Small intestine (tissue), 7 donors: ENCODE measurements around the gene ACBD6. TPM values are rescaled to one million over a fixed set of nuclear protein-coding genes. Genes with fewer than 3 reads are reported as not detected.
A peak's percentile ranks its signal among the peaks of the same experiment; 100 is the strongest.
"Not testable (repeated sequence)": the region's sequence is repeated elsewhere in the genome, so short reads cannot be mapped to it uniquely, and the experiment has no call there.

Experiments used
- DNase-seq, 2 donors: peaks; one replicate each; pipeline versions ENCODE4 v3.0.0 to v3.0.0-alpha.2; 2013
- FAIRE-seq: peaks from 2 replicates; lab custom pipeline; 2012; peaks lifted over from hg19 to GRCh38; lab: Jason Lieb, UNC
- H3K27ac ChIP-seq, 3 donors: one replicate each; pipeline ENCODE4 v1.5.1; 2013; ENCODE audit warnings: low read length in 2 of 3, mild to moderate bottlenecking in 2 of 3, control low read depth in 1 of 3, inconsistent platforms in 1 of 3, low read depth in 1 of 3, moderate library complexity in 1 of 3
- H3K27me3 ChIP-seq, 3 donors: one replicate each; pipeline ENCODE4 v1.6.1; 2013; ENCODE audit warnings: low read length in 3 of 3, inconsistent platforms in 1 of 3; ENCODE audit not compliant: control insufficient read depth in 3 of 3, insufficient read depth in 3 of 3
- H3K36me3 ChIP-seq, 3 donors: one replicate each; pipeline ENCODE4 v1.6.1; 2013; ENCODE audit warnings: low read length in 3 of 3, inconsistent platforms in 1 of 3, low read depth in 1 of 3, mild to moderate bottlenecking in 1 of 3, moderate library complexity in 1 of 3; ENCODE audit not compliant: control insufficient read depth in 3 of 3, insufficient read depth in 2 of 3
- H3K4me1 ChIP-seq, 3 donors: one replicate each; pipeline ENCODE4 v1.6.1; 2013; ENCODE audit warnings: low read length in 2 of 3, inconsistent platforms in 1 of 3, low read depth in 1 of 3, mild to moderate bottlenecking in 1 of 3, moderate library complexity in 1 of 3; ENCODE audit not compliant: control insufficient read depth in 3 of 3, insufficient read depth in 2 of 3
- H3K4me3 ChIP-seq, 3 donors: one replicate each; pipeline ENCODE4 v1.5.1; 2013; ENCODE audit warnings: low read length in 3 of 3, control low read depth in 1 of 3, inconsistent platforms in 1 of 3, low read depth in 1 of 3, mild to moderate bottlenecking in 1 of 3, moderate library complexity in 1 of 3
- H3K9me3 ChIP-seq, 2 donors: one replicate each; pipeline ENCODE4 v1.6.1; 2013; ENCODE audit warnings: low read depth in 1 of 2, low read length in 1 of 2; ENCODE audit not compliant: control insufficient read depth in 2 of 2, insufficient read depth in 1 of 2
- WGBS, 3 donors: extraction: QIAGEN DNeasy Blood & Tissue Kit; methylation state at CpG; one replicate each; pipeline ENCODE4 v1.1.7; 2013; 5-methylcytosine and 5-hydroxymethylcytosine counted together
- polyA plus RNA-seq, 4 donors: library from polyadenylated mRNA; stranded (reverse) in 3 of 4; unstranded in 1 of 4; fragments of 200-250 nt in 3 of 4; fragments of 120-200 nt in 1 of 4; gene quantifications; one replicate each; pipeline versions ENCODE4 v1.2.1 to v1.2.3, GENCODE V29; 2013
- donor health status: healthy with polysubstance abuse.
- donor health status: control.
- donor health status: control.
- donor health status: Bipolar disorder and iron deficiency.
- donor health status: healthy.

The ACBD6 gene
- polyA plus RNA-seq, 4 donors, result 12.7 to 49.5 (median 20.7) TPM

GRCh38 chr1:180462102-180462501, 40.3 kb downstream of the ACBD6 start:
- Histone ChIP-seq H3K27me3 (no peaks in the 10 kb centered on the region), H3K9me3 (peaks cover 0 to 20% of the 10 kb centered on the region in 2 donors), H3K4me1 (peaks cover 0 to under 1% (median 0%) of the 10 kb centered on the region in 3 donors), H3K4me3 (no peak overlapping the region), H3K36me3 (peaks cover 0 to 5% (median 0%) of the 10 kb centered on the region in 3 donors), H3K27ac (no peak overlapping the region)
- DNase-seq (no peak), FAIRE-seq (no peak)
- WGBS, 3 donors, result 81 to 98% (median 86%) methylated on average over 3 of the region's 3 CpGs

GRCh38 chr1:180461682-180462081, 40.7 kb downstream of the ACBD6 start:
- 96 to 97% (median 96%) methylated on average over 4 of the region's 4 CpGs for WGBS, 3 donors
- H3K36me3 ChIP-seq, H3K4me1 ChIP-seq, DNase-seq, H3K27me3 ChIP-seq, FAIRE-seq, H3K4me3 ChIP-seq, H3K27ac ChIP-seq: not testable (repeated sequence)
- H3K9me3 ChIP-seq, result peaks cover 0 to 20% of the 10 kb centered on the region in 2 donors

DNA sequence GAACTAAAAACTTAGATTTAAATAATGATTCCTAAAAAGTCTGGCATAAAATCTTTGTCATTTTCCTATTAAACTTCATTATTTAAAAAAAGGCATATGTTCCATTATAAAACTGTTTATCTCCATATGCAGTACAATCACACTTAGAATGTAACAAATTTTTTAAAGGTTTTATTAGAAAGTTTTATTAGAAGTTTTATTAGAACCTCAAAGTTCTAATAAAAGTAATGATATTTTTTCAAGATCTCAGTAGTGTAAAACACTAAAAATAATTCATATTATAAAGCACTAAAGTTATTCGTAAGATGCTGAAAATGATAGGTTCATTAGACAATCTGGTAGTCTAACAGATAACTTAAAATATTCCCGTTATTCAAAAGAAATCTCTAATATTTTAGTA, 43.6 kb downstream of the ACBD6 start:
- H3K27ac ChIP-seq, result no peak overlapping the region
- H3K9me3 ChIP-seq, result peaks cover 0 to 16% of the 10 kb centered on the region in 2 donors
- FAIRE-seq (peak; percentile 74), DNase-seq (no peak)
- H3K4me1 ChIP-seq, result peaks cover 0 to 2% (median 0%) of the 10 kb centered on the region in 3 donors
- 75 to 93% (median 76%) methylated on average over 2 of the region's 2 CpGs for WGBS, 3 donors
- H3K4me3 ChIP-seq, result no peak overlapping the region
- H3K36me3 ChIP-seq, result peaks cover 0 to 5% (median 0%) of the 10 kb centered on the region in 3 donors
- no peaks in the 10 kb centered on the region for H3K27me3 ChIP-seq

DNA sequence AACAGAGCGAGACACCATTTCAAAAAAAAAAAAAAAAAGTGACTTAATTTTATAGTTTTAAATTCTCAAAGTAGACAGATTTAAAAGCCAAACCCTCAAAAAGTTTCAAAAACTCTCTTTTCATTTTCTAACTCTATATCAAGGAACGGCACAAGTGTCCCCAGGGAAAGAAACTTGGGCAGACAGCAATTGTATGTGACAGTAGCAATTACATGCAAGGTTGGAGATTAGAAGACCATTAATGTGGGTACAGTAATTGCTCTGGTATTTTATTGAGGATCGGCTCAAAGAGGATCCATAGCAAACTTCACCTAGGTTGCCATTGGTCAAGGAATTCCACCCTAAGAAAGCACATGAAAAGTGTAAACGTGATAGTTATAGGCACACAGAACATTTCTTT, 46.2 kb downstream of the ACBD6 start:
- H3K27me3 ChIP-seq, result no peaks in the 10 kb centered on the region
- H3K9me3 ChIP-seq, result no peaks in the 10 kb centered on the region
- no peak for FAIRE-seq
- no peak overlapping the region for H3K27ac ChIP-seq
- H3K4me1 ChIP-seq, result peaks cover 0 to 2% (median 0%) of the 10 kb centered on the region in 3 donors
- WGBS, 3 donors, result 73 to 85% (median 78%) methylated on average over 4 of the region's 4 CpGs
- no peak overlapping the region for H3K4me3 ChIP-seq
- DNase-seq, result peak in 1 of 2 donors; percentile 4
- H3K36me3 ChIP-seq, result peaks cover 0 to 5% (median 0%) of the 10 kb centered on the region in 3 donors

DNA sequence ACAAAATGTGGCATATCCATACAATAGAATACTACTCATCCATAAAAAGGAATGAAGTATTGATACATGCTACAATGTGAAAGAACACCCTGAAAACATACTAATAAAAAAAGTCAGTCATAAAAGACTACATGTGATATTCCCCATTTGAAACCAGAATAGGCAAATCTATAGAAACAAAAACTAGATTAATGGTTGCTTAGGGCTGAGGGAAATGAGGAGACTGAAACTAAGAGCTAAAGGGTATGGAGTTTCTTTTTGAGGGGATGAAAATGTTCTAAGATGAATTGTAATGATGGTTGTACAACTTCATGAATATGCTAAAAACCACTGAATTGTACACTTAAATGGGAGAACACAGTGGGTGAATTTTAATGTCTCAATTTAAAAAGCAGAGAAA, 50.9 kb downstream of the ACBD6 start:
- no peak for DNase-seq
- FAIRE-seq, result no peak
- H3K27me3 ChIP-seq, result no peaks in the 10 kb centered on the region
- H3K4me1 ChIP-seq, result no peaks in the 10 kb centered on the region
- no peak overlapping the region for H3K27ac ChIP-seq
- no peak overlapping the region for H3K4me3 ChIP-seq
- no peaks in the 10 kb centered on the region for H3K36me3 ChIP-seq
- H3K9me3 ChIP-seq, result no peaks in the 10 kb centered on the region

DNA sequence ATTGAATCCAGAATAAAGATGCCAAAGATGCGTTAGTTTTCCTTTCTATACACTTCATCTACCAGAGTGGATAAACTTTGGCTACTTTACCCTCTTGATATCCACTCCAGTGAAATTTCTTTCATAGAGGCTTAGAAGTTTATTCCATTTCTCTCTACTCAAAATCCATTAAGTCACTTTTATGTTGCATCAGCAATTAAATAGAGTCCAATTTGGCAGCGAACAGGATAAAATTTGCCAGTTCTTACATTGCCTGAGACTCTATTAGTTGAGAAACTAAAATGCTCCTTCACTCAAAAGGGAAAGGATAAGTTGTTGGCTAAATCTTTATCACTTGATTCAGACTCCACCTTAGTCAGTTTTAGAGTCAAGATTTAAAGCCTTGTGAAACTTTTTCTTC, 57.9 kb downstream of the ACBD6 start:
- Histone ChIP-seq H3K9me3 (peaks cover 0 to 2% of the 10 kb centered on the region in 2 donors), H3K27me3 (no peaks in the 10 kb centered on the region), H3K4me3 (no peak overlapping the region), H3K36me3 (no peaks in the 10 kb centered on the region), H3K27ac (no peak overlapping the region), H3K4me1 (no peaks in the 10 kb centered on the region)
- DNase-seq, result no peak
- no peak for FAIRE-seq
- 82 to 100% (median 91%) methylated on average over 2 of the region's 2 CpGs for WGBS, 3 donors

GRCh38 chr1:180440335-180440734, 62.0 kb downstream of the ACBD6 start:
- peaks cover 0 to 8% of the 10 kb centered on the region in 2 donors for H3K9me3 ChIP-seq
- no peak for DNase-seq
- no peak for FAIRE-seq
- no peak overlapping the region for H3K27ac ChIP-seq
- peaks cover 0 to 5% (median 0%) of the 10 kb centered on the region in 3 donors for H3K36me3 ChIP-seq
- H3K4me1 ChIP-seq, result no peaks in the 10 kb centered on the region
- no peak overlapping the region for H3K4me3 ChIP-seq
- 93 to 100% (median 95%) methylated on average over 1 of the region's 1 CpG for WGBS, 3 donors
- H3K27me3 ChIP-seq, result no peaks in the 10 kb centered on the region

DNA sequence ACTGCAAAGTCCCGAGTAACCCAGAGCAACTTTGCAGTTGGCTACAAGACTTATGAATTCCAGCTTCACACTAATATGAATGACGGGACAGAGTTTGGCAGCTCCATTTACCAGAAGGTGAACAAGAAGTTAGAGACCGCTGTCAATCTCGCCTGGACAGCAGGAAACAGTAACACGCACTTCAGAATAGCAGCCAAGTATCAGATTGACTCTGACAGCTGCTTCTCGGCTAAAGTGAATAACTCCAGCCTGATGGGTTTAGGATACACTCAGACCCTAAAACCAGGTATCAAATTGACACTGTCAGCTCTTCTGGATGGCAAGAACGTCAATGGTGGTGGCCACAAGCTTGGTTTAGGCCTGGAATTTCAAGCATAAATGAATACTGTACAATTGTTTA, 66.8 kb downstream of the ACBD6 start:
- H3K9me3 ChIP-seq, result peaks cover 0 to 13% of the 10 kb centered on the region in 2 donors
- H3K27me3 ChIP-seq, result no peaks in the 10 kb centered on the region
- H3K4me3 ChIP-seq, result no peak overlapping the region
- FAIRE-seq (no peak), DNase-seq (no peak)
- WGBS, 3 donors, result 96 to 100% (median 98%) methylated on average over 7 of the region's 7 CpGs
- H3K27ac ChIP-seq, result no peak overlapping the region
- no peaks in the 10 kb centered on the region for H3K4me1 ChIP-seq
- peaks cover 0 to 5% (median 0%) of the 10 kb centered on the region in 3 donors for H3K36me3 ChIP-seq

DNA sequence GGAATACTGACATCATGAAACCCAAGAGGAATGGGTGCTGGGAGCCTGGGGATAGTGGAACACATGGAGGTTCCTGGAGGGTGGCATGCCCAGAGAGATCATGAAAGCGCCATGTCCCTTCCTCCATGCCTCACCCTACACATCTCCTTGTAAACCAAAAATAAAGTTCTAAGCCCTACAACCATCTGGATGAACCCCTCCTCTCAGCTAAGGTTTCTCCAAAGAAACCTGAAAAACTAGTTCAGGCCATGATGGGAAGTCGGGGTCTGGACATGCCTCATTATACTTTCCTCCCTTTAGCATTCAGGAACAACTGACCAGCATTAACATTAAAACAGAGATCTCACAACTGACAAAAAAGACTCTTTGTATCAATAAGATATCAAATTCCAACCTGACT, 68.5 kb downstream of the ACBD6 start:
- no peak for DNase-seq
- Histone ChIP-seq H3K4me3 (no peak overlapping the region), H3K27me3 (no peaks in the 10 kb centered on the region), H3K9me3 (peaks cover 0 to 13% of the 10 kb centered on the region in 2 donors), H3K27ac (no peak overlapping the region), H3K36me3 (peaks cover 0 to 5% (median 0%) of the 10 kb centered on the region in 3 donors), H3K4me1 (no peaks in the 10 kb centered on the region)
- 89 to 91% (median 90%) methylated on average over 2 of the region's 2 CpGs for WGBS, 3 donors
- FAIRE-seq, result no peak
